Gastroesophageal sphincter (tissue), 4 donors: ENCODE results near the gene PCID2. TPM values are rescaled to one million over a fixed set of nuclear protein-coding genes. Genes with fewer than 3 reads are reported as not detected.

ENCODE experiments used
- ATAC-seq: fragments of 150-250 bp; one replicate; pipeline ENCODE4 v1.9.1; 2016; ENCODE audit warnings: mild to moderate bottlenecking, moderate library complexity
- H3K27ac ChIP-seq, 4 donors: fragments of 200-600 bp; sonication (generic) in 3 of 4; 1 replicate in 3 of 4; 2 replicates in 1 of 4; pipeline ENCODE4 v1.5.1; 2016 to 2019
- H3K27me3 ChIP-seq: fragments of 200-600 bp; sonication (generic); one replicate; pipeline ENCODE4 v1.5.1; 2019
- H3K36me3 ChIP-seq, 2 donors: fragments of 200-600 bp; sonication (generic); one replicate each; pipeline ENCODE4 v1.5.1; 2019; ENCODE audit warnings: control low read depth in 1 of 2
- H3K4me1 ChIP-seq, 3 donors: fragments of 200-600 bp; sonication (generic); 1 replicate in 2 of 3; 2 replicates in 1 of 3; pipeline ENCODE4 v1.5.1; 2016 to 2019; ENCODE audit warnings: control low read depth in 2 of 3
- H3K4me3 ChIP-seq, 2 donors: fragments of 200-600 bp; sonication (generic); one replicate each; pipeline ENCODE4 v1.5.1; 2019; ENCODE audit warnings: mild to moderate bottlenecking in 1 of 2, moderate library complexity in 1 of 2
- H3K9me3 ChIP-seq, 3 donors: fragments of 200-600 bp; sonication (generic); one replicate each; pipeline ENCODE4 v1.5.1; 2017 to 2019; ENCODE audit warnings: control low read depth in 2 of 3
- EP300 ChIP-seq: sonication (generic); formaldehyde crosslinking; IDR thresholded peaks from one replicate; pipeline ENCODE4 v1.6.1; 2017; ENCODE audit warnings: antibody characterized with exemption, mild to moderate bottlenecking
- POLR2A ChIP-seq, 2 donors: fragments of 450-650 bp; IDR thresholded peaks; one replicate each; pipeline ENCODE4 v1.6.1; 2017; ENCODE audit warnings: antibody characterized with exemption in 2 of 2, mild to moderate bottlenecking in 2 of 2, moderate library complexity in 1 of 2
- POLR2AphosphoS5 ChIP-seq: sonication (generic); formaldehyde crosslinking; IDR thresholded peaks from one replicate; pipeline ENCODE4 v1.6.1; 2017; ENCODE audit warnings: antibody characterized with exemption
- WGBS, 2 donors: methylation state at CpG; one replicate each; pipeline ENCODE4 v1.1.5; 2018; ENCODE audit warnings: low coverage in 1 of 2; 5-methylcytosine and 5-hydroxymethylcytosine counted together
- total RNA-seq, 4 donors: library from RNA; depleted of rRNA; stranded (reverse); fragments of >200 nt; gene quantifications; one replicate each; pipeline ENCODE4 v1.1.0, GENCODE V29; 2016
- TF ChIP-seq, protein P1 (sequence below), 4 experiments: fragments of 200-600 bp in 2 of 4; fragments of 450-650 bp in 2 of 4; sonication (generic) in 1 of 4; IDR thresholded peaks; one replicate each; pipeline ENCODE4 v1.5.1; 2017 to 2019; ENCODE audit warnings: antibody characterized with exemption in 4 of 4, mild to moderate bottlenecking in 2 of 4, moderate library complexity in 2 of 4

Gene PCID2
- total RNA-seq, 4 donors from 2014 or later = 43.7 to 76.0 (median 48.8) TPM

DNA sequence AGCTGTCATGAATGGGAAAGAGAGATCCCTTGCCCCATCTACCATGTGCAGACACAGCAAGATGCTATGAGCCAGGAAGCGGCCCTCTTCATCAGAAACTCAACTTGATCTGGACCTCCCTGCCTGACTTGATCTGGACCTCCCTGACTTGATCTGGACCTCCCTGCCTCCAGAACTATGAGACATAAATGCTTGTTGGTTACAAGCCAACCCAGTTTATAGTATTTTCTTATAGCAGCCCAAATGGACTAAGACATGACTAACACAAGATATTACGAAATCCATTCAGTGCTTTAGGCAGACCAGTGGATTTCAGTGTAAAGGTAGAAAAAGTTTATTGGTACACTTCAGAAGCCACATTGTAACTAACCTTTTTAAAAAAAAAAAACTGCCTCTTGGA lies 15.6 kb downstream of the PCID2 start:
- Histone ChIP-seq H3K27ac (no peak overlapping the region), H3K4me3 (no peak overlapping the region), H3K9me3 (no peaks in the 10 kb centered on the region), H3K27me3 (no peaks in the 10 kb centered on the region), H3K36me3 (peaks cover 11 to 98% of the 10 kb centered on the region in 2 donors), H3K4me1 (no peaks in the 10 kb centered on the region)
- WGBS, 2 donors = 90 to 94% methylated on average over 2 of the region's 2 CpGs
- TF ChIP-seq, protein P1, sequence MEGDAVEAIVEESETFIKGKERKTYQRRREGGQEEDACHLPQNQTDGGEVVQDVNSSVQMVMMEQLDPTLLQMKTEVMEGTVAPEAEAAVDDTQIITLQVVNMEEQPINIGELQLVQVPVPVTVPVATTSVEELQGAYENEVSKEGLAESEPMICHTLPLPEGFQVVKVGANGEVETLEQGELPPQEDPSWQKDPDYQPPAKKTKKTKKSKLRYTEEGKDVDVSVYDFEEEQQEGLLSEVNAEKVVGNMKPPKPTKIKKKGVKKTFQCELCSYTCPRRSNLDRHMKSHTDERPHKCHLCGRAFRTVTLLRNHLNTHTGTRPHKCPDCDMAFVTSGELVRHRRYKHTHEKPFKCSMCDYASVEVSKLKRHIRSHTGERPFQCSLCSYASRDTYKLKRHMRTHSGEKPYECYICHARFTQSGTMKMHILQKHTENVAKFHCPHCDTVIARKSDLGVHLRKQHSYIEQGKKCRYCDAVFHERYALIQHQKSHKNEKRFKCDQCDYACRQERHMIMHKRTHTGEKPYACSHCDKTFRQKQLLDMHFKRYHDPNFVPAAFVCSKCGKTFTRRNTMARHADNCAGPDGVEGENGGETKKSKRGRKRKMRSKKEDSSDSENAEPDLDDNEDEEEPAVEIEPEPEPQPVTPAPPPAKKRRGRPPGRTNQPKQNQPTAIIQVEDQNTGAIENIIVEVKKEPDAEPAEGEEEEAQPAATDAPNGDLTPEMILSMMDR (IDR thresholded peaks at IDR 0.05) = no peak
- TF ChIP-seq POLR2AphosphoS5 = no peak
- TF ChIP-seq POLR2A (IDR thresholded peaks at IDR 0.05) = no peak
- TF ChIP-seq EP300 = no peak
- no peak for ATAC-seq

DNA sequence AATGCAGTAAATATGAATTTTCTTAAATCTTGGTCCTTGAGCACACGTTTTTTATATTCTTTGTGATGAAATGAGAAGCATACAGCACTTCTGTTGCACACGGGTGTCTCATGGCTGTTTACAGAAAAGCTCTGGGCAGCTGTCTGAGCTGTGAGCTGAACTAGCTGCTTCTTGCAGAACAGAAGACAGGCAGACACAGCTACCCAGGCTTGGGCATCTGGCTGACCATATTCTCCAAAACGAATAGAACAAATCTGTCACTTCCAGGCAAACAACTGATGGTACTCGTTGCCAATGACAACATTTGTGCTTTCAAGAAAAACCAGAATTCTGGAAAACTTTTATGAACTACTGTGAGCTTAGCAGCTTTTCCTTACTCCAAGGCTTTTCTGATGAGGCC lies 16.2 kb downstream of the PCID2 start:
- ATAC-seq = no peak
- Histone ChIP-seq H3K36me3 (peaks cover 9 to 98% of the 10 kb centered on the region in 2 donors), H3K4me3 (no peak overlapping the region), H3K9me3 (no peaks in the 10 kb centered on the region), H3K4me1 (no peaks in the 10 kb centered on the region), H3K27me3 (no peaks in the 10 kb centered on the region), H3K27ac (no peak overlapping the region)
- whole genome bisulfite sequencing, 2 donors = 66 to 69% methylated on average over 2 to 4 of the region's 4 CpGs
- TF ChIP-seq POLR2AphosphoS5 = no peak
- TF ChIP-seq, protein P1 (IDR thresholded peaks at IDR 0.05) = no peak
- no peak for TF ChIP-seq EP300
- no peak for TF ChIP-seq POLR2A (IDR thresholded peaks at IDR 0.05)

DNA sequence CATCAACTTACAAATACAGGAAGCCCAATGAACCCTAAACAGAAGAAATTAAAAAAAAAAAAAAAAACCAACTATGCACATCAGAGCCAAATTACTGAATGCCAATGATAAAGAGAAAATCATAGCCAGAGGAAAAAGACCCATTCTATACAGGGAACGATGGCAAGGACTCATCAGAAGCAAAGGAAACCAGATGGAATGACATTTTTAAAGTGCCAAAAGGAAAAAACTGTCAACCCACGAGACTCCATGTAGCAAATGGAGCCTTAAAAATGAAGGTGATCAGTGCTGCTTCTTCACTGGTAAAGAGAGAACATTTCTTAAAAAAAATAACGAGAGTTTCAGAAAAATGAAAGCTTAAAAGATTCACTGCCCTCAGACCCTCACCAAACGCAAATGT lies 18.3 kb downstream of the PCID2 start:
- no peaks in the 10 kb centered on the region for H3K4me1 ChIP-seq
- H3K4me3 ChIP-seq = no peak overlapping the region
- TF ChIP-seq, protein P1 (IDR thresholded peaks at IDR 0.05) = no peak
- TF ChIP-seq EP300 = no peak
- no peak for TF ChIP-seq POLR2AphosphoS5
- TF ChIP-seq POLR2A (IDR thresholded peaks at IDR 0.05) = no peak
- H3K27me3 ChIP-seq = no peaks in the 10 kb centered on the region
- H3K9me3 ChIP-seq = no peaks in the 10 kb centered on the region
- 67 to 86% methylated on average over 1 to 4 of the region's 4 CpGs for WGBS, 2 donors
- no peak overlapping the region for H3K27ac ChIP-seq
- H3K36me3 ChIP-seq = peaks cover 0 to 93% of the 10 kb centered on the region in 2 donors
- ATAC-seq = no peak

DNA sequence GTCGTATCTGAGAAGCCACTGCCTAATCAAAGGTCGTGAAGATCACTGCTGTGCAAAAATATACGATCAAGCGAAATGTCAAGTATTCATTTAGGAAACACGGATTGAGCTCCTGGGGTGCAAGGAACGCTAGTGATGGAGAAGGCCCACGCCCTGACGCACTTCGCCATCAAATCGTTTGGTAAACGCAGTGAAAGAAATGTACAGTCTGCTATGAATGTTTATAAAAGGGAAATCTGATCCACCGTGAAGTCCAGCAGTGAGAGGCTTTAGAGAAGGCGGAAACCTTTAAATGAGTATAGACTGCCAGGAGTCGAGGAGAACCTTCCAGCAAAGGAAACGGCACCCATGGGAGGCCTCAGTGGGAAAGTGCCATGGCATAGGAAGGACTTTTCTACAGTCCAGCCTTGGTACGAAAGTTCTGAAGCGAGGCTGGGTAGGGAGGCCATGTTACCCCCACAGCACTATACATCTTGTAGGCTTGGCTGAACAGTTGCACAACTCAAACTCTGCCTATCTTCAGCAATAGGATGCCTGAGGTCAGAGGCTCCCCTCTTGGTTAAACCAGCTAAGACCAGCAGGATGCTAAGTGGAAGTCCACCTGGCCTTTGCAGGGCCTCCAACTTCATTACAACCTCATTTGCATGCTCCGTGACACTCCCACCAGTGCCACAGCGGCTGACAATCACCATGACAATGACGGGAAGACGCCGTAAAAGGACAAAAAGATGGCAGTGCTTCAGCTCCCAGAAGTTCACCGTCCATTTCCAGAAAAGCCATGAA lies 20.4 kb downstream of the PCID2 start:
- Histone ChIP-seq H3K27ac (peak overlapping the region in 2 of 4 donors; percentile 3 to 11), H3K9me3 (no peaks in the 10 kb centered on the region), H3K4me3 (no peak overlapping the region), H3K36me3 (peaks cover 3 to 93% of the 10 kb centered on the region in 2 donors), H3K4me1 (no peaks in the 10 kb centered on the region), H3K27me3 (no peaks in the 10 kb centered on the region)
- 86 to 93% methylated on average over 15 to 16 of the region's 23 CpGs for WGBS, 2 donors
- no peak for ATAC-seq
- TF ChIP-seq, protein P1 (IDR thresholded peaks at IDR 0.05) = no peak
- TF ChIP-seq EP300 = no peak
- no peak for TF ChIP-seq POLR2AphosphoS5
- TF ChIP-seq POLR2A (IDR thresholded peaks at IDR 0.05) = no peak

DNA sequence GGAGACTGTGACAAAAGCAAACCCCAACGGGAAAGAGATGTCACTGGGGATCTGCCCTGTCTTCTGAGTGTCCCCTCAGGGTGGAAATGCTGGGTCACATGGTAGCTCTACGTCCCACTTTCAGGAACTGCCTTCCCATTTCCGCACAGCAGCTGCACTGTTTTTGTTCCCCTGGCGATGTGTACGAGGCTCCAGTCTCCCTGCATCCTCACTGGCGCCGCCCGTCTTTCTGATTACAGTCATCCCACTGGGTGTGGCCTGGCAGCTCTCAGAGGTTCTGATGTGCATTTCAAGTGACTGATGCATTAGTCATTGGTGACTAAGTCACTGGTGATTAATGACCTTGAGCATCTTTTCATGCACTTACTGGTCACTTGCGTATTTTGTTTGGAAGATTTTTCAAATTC lies 21.2 kb downstream of the PCID2 start:
- ATAC-seq = peak; percentile 94
- WGBS, 2 donors = 28 to 55% methylated on average over 8 to 9 of the region's 9 CpGs
- Histone ChIP-seq H3K9me3 (no peaks in the 10 kb centered on the region), H3K27me3 (no peaks in the 10 kb centered on the region), H3K4me3 (no peak overlapping the region), H3K27ac (peak overlapping the region in 3 of 4 donors; percentile 10 to 66 (median 48)), H3K36me3 (peaks cover 3 to 93% of the 10 kb centered on the region in 2 donors), H3K4me1 (no peaks in the 10 kb centered on the region)
- TF ChIP-seq, protein P1 (IDR thresholded peaks at IDR 0.05) = no peak
- TF ChIP-seq POLR2AphosphoS5 (peak; percentile 58), EP300 (no peak), POLR2A (IDR thresholded peaks at IDR 0.05) (no peak)
